Midbrain (tissue), 1 donor: ENCODE measurements around the gene CCDC91.

ENCODE experiments used
- DNase-seq: peaks from one replicate; lab custom pipeline; 2025; lab: John Stamatoyannopoulos, UW

Gene CCDC91

GRCh38 chr12:28536088-28536487 is 345.8 kb downstream of the CCDC91 start:
- no peak for DNase-seq

DNA sequence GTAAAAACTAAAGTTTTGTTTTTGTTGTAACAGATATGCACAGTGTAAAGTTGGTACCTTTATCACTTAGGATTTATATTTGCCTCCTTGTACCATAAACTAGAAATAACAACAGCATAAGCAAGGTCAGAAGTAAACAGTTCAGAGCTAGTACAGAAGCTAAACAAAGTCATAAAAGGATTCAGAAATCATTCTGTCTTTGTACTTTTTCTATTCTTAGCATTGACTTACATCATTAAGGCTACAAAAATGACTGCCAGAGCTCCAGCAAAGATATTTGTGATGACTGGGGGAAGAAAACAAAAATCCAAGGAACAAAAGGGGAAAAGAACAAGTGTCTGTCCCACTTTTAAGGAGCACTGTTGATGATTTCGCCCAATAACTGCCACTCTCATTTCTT is 347.2 kb downstream of the CCDC91 start:
- DNase-seq = no peak

GRCh38 chr12:28539691-28540323 is 349.6 kb downstream of the CCDC91 start:
- no peak for DNase-seq

DNA sequence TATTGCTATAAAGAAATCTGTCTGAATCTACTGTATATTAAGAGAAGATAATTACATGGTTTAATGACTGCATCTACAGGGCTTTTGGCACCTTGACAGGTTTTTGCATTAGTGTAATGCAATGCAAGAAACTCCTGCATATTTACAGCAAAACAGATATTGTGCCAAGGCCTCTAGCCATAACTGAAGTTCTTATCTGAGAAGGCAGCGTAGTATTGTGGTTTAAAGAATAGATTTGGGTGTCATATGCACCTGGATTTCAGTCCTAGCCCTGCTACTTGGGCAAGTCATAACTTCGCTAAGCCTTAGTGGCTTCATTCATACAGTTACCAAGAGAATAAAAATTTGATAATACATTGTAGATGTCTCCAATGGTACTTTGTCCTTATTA is 350.1 kb downstream of the CCDC91 start:
- DNase-seq = no peak

- no peak for DNase-seq
Measured at GRCh38 chr12:28543021-28543890, 353.0 kb downstream of the CCDC91 start.

GRCh38 chr12:28550757-28551704 is 360.8 kb downstream of the CCDC91 start:
- DNase-seq = no peak

DNA sequence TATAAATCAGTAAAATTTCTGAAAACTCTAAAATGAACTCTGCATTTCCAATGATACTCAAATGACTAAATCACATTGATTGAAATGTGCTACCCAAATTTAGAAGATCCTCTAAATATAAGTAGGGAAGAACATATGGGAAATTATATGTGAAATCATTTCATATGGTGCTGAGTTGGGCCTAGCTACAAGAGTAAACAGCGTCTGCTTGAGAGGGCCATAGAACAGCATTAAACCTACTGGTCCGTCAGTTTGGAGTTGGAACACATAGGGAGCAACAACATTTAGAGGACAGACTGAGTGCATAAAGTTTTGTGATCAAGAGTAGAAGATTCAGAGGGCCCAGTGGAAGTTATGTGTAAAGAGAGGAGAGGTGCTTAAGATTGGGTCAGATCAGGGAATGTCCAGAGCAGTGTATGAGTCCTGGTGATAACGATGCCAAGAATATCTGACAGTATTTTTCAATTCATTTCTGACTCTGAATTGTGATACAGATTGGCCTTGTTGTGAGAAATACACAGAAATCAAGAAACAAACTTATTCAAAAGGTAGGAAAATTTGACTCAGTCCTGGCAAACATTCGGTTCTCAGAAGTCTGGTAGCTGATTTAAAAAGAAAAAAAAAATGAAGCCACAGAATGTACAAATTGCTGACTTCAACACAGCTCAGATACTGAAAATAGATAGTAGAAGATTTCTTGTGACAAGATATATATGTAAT is 362.2 kb downstream of the CCDC91 start:
- DNase-seq = no peak

- DNase-seq = no peak
Measured at GRCh38 chr12:28555748-28556147, 365.5 kb downstream of the CCDC91 start.

GRCh38 chr12:28558250-28558649 is 368.0 kb downstream of the CCDC91 start:
- DNase-seq = no peak

- DNase-seq = no peak
Measured at GRCh38 chr12:28563286-28563685, 373.0 kb downstream of the CCDC91 start.

DNA sequence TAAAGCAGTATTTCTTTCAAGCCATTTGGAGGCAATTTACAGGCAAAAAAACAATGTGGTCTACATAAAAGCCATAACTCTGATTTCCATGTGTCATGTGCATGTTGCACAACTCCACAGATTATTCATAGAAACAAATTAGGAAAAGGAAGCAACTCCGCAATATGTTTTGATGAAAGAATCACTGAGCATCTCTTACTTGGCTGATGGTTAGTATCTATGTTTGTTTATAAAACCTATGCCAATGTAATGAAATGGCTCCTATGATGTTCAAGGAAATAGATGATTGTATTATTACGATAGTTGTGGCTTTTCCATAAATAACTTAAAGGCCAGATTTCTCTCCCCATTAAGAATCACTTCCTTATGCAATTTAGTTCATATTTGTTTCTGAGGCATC is 373.7 kb downstream of the CCDC91 start:
- no peak for DNase-seq

- no peak for DNase-seq
Measured at GRCh38 chr12:28568118-28568517, 377.9 kb downstream of the CCDC91 start.

DNA sequence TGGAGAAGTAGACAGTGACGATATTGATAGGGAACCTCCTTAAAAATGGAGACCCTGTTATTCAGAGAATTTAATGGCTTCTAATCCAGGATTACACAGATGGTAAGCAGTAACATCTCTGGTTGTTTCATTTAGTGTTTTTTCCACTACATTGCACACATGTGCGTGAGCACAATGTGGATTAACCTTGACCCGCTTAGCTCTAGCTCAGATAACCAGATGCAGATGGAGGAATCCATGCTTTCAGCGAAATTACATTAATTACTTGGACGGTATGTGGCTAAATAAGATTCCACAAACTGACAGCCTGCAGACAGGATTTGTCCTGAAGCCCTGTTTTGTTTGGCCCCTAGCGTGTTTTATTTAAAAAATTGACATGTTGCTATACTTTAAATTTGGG is 378.4 kb downstream of the CCDC91 start:
- DNase-seq = no peak

- DNase-seq = no peak
Measured at GRCh38 chr12:28569698-28570411, 379.6 kb downstream of the CCDC91 start.

DNA sequence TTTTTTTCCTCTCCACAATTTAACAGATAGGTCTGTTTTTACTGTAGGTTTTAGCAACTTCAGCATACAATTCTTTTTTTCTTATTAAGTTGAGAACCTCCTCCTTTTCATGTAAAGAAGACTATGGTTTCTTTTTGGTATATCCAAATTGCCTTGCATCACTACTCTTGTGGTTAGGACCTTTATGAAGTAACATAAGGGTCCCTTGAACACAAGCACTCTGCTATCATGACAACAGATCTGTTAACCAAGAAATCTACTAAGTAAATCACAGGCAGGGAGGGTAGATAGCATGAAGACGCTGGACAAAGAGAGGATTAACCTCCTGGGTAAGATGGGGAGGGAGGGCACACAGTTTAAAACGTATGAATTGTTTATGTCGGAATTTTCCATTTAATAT is 380.6 kb downstream of the CCDC91 start:
- no peak for DNase-seq

DNA sequence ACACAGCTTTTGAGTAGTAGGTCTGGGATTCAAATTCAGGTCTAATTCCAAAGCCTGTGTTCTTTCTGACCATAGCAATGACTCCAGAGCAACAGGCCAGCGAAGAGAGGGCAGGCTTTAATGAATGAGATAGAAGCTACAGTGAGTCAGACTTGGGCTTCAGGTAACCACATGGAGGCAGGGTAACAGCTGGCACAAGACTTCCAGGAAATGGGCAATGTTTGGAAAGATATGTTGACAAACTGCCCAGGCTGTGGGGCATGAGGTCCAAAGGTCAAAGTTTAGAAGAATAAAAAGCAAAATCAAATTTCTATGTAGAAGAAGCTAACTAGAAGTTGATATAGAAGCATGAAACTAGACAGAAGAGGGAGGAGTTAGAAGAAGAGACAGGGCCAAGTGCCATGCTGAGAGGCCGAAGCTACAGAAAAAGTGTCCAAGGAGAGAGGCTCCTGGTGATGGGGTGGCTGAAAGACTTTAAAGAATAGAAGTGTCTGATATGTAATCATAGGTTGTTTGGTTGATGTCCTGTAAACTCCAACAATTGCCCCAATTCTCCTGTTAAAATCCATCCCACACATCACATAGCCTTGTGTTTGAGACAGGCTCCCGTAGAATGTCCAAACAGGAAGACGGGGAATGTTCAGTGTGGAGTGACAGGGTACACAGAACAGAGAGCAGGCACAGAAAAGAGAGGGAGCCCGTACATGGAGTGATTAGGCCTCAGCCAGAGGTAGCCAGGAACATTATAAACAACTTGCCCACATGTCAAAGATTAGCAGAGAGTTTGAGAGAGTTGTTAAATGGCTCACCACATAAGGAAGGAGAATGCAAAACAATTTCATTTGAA is 384.7 kb downstream of the CCDC91 start:
- no peak for DNase-seq

- no peak for DNase-seq
Measured at GRCh38 chr12:28575593-28576205, 385.4 kb downstream of the CCDC91 start.

DNA sequence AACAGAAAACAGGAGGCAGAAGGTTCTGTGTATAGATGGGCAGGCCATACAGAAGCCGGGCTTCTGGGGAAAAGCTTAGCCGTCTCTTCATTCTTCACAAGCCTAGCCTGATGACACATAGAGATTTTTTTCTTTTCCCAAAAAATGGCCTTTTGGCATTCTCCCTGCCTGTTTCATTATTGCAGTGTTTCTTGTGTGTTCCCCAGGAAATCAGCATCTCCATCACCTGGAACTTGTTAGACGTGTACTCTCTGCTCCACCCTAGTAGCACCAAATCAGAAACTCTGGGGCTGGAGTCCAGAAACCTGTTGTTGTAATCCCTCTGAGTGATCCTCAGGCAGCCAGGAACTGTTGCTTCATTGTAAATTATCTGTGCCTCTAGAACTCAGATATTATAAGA is 388.1 kb downstream of the CCDC91 start:
- no peak for DNase-seq

- no peak for DNase-seq
Measured at GRCh38 chr12:28578833-28579252, 388.6 kb downstream of the CCDC91 start.
